ENCODE measurements around the gene GRIK4.
"Not testable (repeated sequence)": the region's sequence is repeated elsewhere in the genome, so short reads cannot be mapped to it uniquely, and the experiment has no call there.

GRCh38 chr11:121031648-121032047 is 520.1 kb downstream of the GRIK4 start:
- not testable (repeated sequence) for TF ChIP-seq USF1 (CRISPR knock-in tag; IDR thresholded peaks at IDR 0.05); ZNF24 (IDR thresholded peaks at IDR 0.05); COPS2 (conservative IDR thresholded peaks at IDR 0.05); ESRRA (IDR thresholded peaks at IDR 0.05; ENCODE audit: borderline replicate concordance, low read depth); ZFX (CRISPR knock-in tag; IDR thresholded peaks at IDR 0.05); TSC22D4 (tag; IDR thresholded peaks at IDR 0.05); EZH2 (IDR thresholded peaks at IDR 0.05; ENCODE audit: borderline replicate concordance, low read depth, low read length); TAL1 (IDR thresholded peaks at IDR 0.05); ZNF639 (CRISPR knock-in tag; conservative IDR thresholded peaks at IDR 0.05 in 1 of 2, IDR thresholded peaks at IDR 0.05 in 1 of 2)

All from K562 (cell line).